Cortex of kidney (tissue), 1 donor: ENCODE measurements around the gene POU2AF3.

Experiments
- DNase-seq: peaks from one replicate; lab custom pipeline; 2025; lab: John Stamatoyannopoulos, UW

Gene POU2AF3

GRCh38 chr11:111353776-111354600 lies 55.6 kb downstream of the POU2AF3 start:
- no peak for DNase-seq

DNA sequence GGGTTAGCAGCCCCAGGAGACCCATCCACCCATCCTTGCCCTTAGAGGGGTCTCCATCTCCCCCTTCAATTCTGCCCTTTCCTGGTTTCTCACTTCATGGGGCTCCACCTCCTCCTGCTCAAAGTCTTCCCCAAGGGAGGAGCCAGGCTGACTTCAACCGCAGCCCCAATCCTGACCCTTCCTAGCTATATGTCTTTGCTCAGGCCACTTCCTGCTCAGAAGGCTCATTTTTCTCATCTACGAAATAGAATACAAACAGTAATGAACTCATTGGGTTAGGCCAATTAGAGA lies 56.2 kb downstream of the POU2AF3 start:
- DNase-seq, result no peak

DNA sequence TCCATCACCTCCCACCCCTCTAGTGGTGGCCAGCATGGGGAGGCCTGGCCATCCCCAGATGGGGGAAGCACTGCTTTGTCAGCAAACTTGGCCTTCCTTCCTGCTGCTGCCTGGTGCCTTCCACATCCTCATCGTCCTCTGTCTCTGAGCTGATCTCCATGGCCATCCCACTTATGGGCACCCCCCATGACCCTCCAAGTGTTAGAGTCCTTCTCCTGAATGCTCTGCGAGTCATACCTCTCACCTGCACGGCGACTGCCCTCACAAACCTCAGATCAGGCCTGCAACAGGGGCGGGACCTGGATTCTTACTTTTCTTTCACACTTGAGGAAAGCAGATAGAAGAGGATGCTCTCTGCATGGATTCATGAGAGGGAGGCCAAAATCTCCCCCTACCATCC lies 56.8 kb downstream of the POU2AF3 start:
- DNase-seq, result no peak

DNA sequence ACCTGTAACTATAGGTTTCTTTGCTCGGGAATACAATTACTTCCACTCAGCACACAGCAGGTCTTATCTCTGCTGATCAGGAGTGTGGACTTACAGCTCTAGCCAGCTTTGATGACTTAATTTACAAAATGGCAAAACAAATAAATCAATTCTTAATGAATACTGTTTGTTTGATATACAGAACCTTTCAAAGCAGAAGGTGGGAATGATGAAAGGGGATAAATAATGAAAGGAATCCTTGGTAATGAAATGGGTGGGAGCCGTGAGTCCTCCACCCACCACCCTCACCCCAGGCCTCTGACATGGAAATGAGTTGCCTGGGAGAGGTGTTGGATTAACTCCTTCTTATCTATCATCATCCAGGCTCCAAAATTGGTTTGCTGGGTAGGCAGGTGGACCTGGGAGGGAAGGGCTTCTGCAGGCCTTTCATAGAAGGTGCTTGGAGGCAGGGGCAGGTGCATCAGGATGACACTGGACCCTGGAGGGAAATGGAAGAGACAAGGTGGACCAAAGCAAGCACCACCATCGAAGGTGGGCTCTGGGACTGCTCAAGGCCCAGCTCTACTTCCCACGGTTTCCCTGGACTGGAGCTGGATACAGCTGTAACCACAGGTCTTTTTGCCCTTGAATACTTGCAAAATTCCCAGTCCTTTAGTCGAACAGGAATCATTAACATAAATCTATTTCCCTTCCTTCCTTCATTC lies 57.8 kb downstream of the POU2AF3 start:
- no peak for DNase-seq

DNA sequence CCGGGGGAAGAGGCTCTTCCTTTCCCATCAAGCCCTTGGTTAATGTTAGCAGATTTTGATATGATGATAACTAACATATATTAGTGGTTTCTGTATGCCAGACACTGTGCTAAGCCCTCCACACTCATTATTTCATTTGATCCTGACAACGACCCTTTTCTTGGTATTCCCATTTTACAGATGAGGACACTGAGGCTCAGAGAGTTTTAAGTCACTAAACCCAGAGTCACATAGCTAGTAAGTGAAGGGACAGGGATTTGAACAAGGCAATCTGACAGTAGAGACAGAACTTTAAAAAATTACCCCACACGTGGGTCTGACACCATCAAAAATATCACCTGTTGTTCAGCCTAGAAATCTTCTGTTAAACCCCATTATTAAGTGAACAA lies 58.3 kb downstream of the POU2AF3 start:
- no peak for DNase-seq

GRCh38 chr11:111357150-111358037 lies 59.0 kb downstream of the POU2AF3 start:
- DNase-seq, result no peak
